GM12878 (cell line): ENCODE results near the gene TMPRSS6. TPM values are rescaled to one million over a fixed set of nuclear protein-coding genes. Genes with fewer than 3 reads are reported as not detected.

Experiments used
- ATAC-seq: fragments of 200-7000 bp; cut with Tn5 transposase; 3 replicates; pipeline ENCODE4 v1.9.1; 2020; ENCODE audit warnings: mild to moderate bottlenecking, moderate library complexity
- BruUV-seq: library from RNA; stranded (reverse); fragments of 400-500 nt; replicated peaks from 2 replicates; lab custom pipeline; 2021; lab: Mats Ljungman, UMichigan
- CTCF ChIA-PET: fragments of 300-600 bp; sonication (Branson Sonifier 250); formaldehyde crosslinking; extraction: SDS; loops from one replicate; lab custom pipeline; 2021; ENCODE audit warnings: inconsistent platforms; lab: Yijun Ruan, JAX
- POLR2A ChIA-PET: fragments of 350-600 bp; formaldehyde crosslinking; extraction: SDS; loops from one replicate; lab custom pipeline; 2021; ENCODE audit warnings: inconsistent platforms; lab: Charles Lee
- RAD21 ChIA-PET: fragments of 300-600 bp; sonication (Branson Sonifier 250); formaldehyde crosslinking; loops from one replicate; lab custom pipeline; 2023; ENCODE audit warnings: antibody characterized with exemption; ENCODE audit not compliant: unreplicated experiment; lab: Charles Lee
- SMC1A ChIA-PET: fragments of 300-600 bp; sonication (Branson Sonifier 250); formaldehyde crosslinking; loops from one replicate; lab custom pipeline; 2023; ENCODE audit not compliant: unreplicated experiment, uncharacterized antibody; lab: Charles Lee
- DNase-seq: peaks from one replicate; pipeline ENCODE4 v3.0.0-alpha.2; 2011; ENCODE audit warnings: low read depth, low spot score
- FAIRE-seq: peaks from 3 replicates; lab custom pipeline; 2011; peaks lifted over from hg19 to GRCh38; lab: Jason Lieb, UNC
- H2AFZ ChIP-seq: 2 replicates; pipeline ENCODE4 v1.6.0; 2011; ENCODE audit warnings: low read depth, low read length, control low read depth; ENCODE audit not compliant: control insufficient read depth
- H3K27ac ChIP-seq: 2 replicates; pipeline ENCODE4 v1.5.1; 2011; ENCODE audit warnings: control low read depth; ENCODE audit not compliant: control insufficient read depth, insufficient read depth
- H3K27me3 ChIP-seq, 2 experiments: replicated peaks in 1 of 2; 2 replicates each; pipeline versions ENCODE4 v1.6.0 to v1.6.1; 2011; ENCODE audit warnings: low read length in 1 of 2; ENCODE audit not compliant: control insufficient read depth in 2 of 2, insufficient read depth in 2 of 2
- H3K36me3 ChIP-seq, 2 experiments: 2 replicates each; pipeline ENCODE4 v1.5.1; 2011; ENCODE audit warnings: low read length in 1 of 2; ENCODE audit not compliant: control insufficient read depth in 2 of 2, insufficient read depth in 2 of 2
- H3K4me1 ChIP-seq: 2 replicates; pipeline ENCODE4 v1.6.1; 2011; ENCODE audit warnings: mild to moderate bottlenecking, low read length, moderate library complexity, mixed read lengths; ENCODE audit not compliant: control insufficient read depth, insufficient read depth
- H3K4me2 ChIP-seq: 2 replicates; pipeline ENCODE4 v1.6.0; 2011; ENCODE audit warnings: control low read depth; ENCODE audit not compliant: control insufficient read depth, insufficient read depth
- H3K4me3 ChIP-seq: fragments of 200-600 bp; sonication (generic); 2 replicates; pipeline ENCODE4 v1.5.1; 2016
- H3K79me2 ChIP-seq: 2 replicates; pipeline ENCODE4 v1.6.0; 2011; ENCODE audit warnings: low read length; ENCODE audit not compliant: control insufficient read depth, insufficient read depth
- H3K9ac ChIP-seq: 2 replicates; pipeline ENCODE4 v1.8.0; 2011; ENCODE audit warnings: low read length, control low read depth, mixed read lengths; ENCODE audit not compliant: control insufficient read depth, insufficient read depth
- H3K9me3 ChIP-seq: replicated peaks from 3 replicates; pipeline ENCODE4 v1.5.1; 2011; ENCODE audit warnings: mild to moderate bottlenecking, low read length; ENCODE audit not compliant: control insufficient read depth, insufficient read depth
- H4K20me1 ChIP-seq: 2 replicates; pipeline ENCODE4 v1.6.0; 2011; ENCODE audit not compliant: control insufficient read depth, insufficient read depth
- CBX5 ChIP-seq: sonication (generic); IDR thresholded peaks from 2 replicates; pipeline ENCODE4 v1.6.1; 2016; ENCODE audit warnings: low read depth, moderate library complexity, mild to moderate bottlenecking, inconsistent platforms
- CHD1 ChIP-seq: IDR thresholded peaks from 2 replicates; pipeline ENCODE4 v1.6.1; 2012; ENCODE audit warnings: low read depth, low read length, improper control_type of control experiment
- CREM ChIP-seq: IDR thresholded peaks from 2 replicates; pipeline ENCODE4 v1.6.1; 2014; ENCODE audit warnings: antibody characterized with exemption, low read depth
- CTCF ChIP-seq, 3 experiments: IDR thresholded peaks in 2 of 3; conservative IDR thresholded peaks in 1 of 3; 2 replicates each; pipeline ENCODE4 v1.5.1; 2011; ENCODE audit warnings: low read depth in 3 of 3, low read length in 3 of 3, mild to moderate bottlenecking in 3 of 3, control low read depth in 2 of 3, moderate library complexity in 2 of 3, inconsistent platforms in 1 of 3, mixed read lengths in 1 of 3; ENCODE audit not compliant: control insufficient read depth in 2 of 3, insufficient read depth in 1 of 3; ENCODE audit errors: extremely low read depth in 1 of 3
- E2F8 ChIP-seq: fragments of 450-650 bp; IDR thresholded peaks from 2 replicates; pipeline ENCODE4 v1.6.1; 2018; ENCODE audit warnings: mild to moderate bottlenecking, low read depth, moderate library complexity; ENCODE audit not compliant: partially characterized antibody
- ELK1 ChIP-seq: IDR thresholded peaks from 2 replicates; pipeline ENCODE4 v1.6.1; 2012; ENCODE audit warnings: low read depth, low read length, improper control_type of control experiment
- FOXM1 ChIP-seq: IDR thresholded peaks from 2 replicates; pipeline ENCODE4 v1.6.1; 2012; ENCODE audit warnings: low read depth, mild to moderate bottlenecking, inconsistent platforms, low read length, moderate library complexity
- GABPA ChIP-seq: IDR thresholded peaks from 2 replicates; pipeline ENCODE4 v1.6.1; 2014; ENCODE audit warnings: antibody characterized with exemption, low read depth, mild to moderate bottlenecking, inconsistent platforms
- IKZF1 ChIP-seq: fragments of 450-650 bp; conservative IDR thresholded peaks from 2 replicates; pipeline ENCODE4 v1.6.1; 2017; ENCODE audit warnings: antibody characterized with exemption, mild to moderate bottlenecking
- IRF4 ChIP-seq: IDR thresholded peaks from 2 replicates; pipeline ENCODE4 v1.6.1; 2011; ENCODE audit warnings: low read depth, low read length
- MEF2A ChIP-seq: IDR thresholded peaks from 2 replicates; pipeline ENCODE4 v1.6.1; 2011; ENCODE audit warnings: low read depth, mild to moderate bottlenecking, low read length, moderate library complexity; ENCODE audit not compliant: insufficient read depth
- NFIC ChIP-seq: IDR thresholded peaks from 2 replicates; pipeline ENCODE4 v1.6.1; 2012; ENCODE audit warnings: low read depth, mild to moderate bottlenecking, inconsistent platforms, low read length, moderate library complexity
- REST ChIP-seq: IDR thresholded peaks from 2 replicates; pipeline ENCODE4 v1.6.1; 2012; ENCODE audit warnings: mild to moderate bottlenecking, low read depth, low read length
- SRF ChIP-seq, 2 experiments: IDR thresholded peaks; 2 replicates each; pipeline ENCODE4 v1.6.1; 2011; ENCODE audit warnings: low read depth in 2 of 2, low read length in 2 of 2, mild to moderate bottlenecking in 1 of 2, moderate library complexity in 1 of 2
- YY1 ChIP-seq: IDR thresholded peaks from 2 replicates; pipeline ENCODE4 v1.6.1; 2011; ENCODE audit warnings: low read depth, mild to moderate bottlenecking, low read length
- ZNF217 ChIP-seq: fragments of 450-650 bp; IDR thresholded peaks from 2 replicates; pipeline ENCODE4 v1.6.1; 2017; ENCODE audit warnings: antibody characterized with exemption, mild to moderate bottlenecking
- WGBS: methylation state at CpG from one replicate; pipeline ENCODE4 v1.1.6; 2016; ENCODE audit warnings: low lambda C conversion rate; ENCODE audit not compliant: insufficient replicate concordance, insufficient coverage; ENCODE audit errors: missing lambda C conversion rate; 5-methylcytosine and 5-hydroxymethylcytosine counted together
- in situ Hi-C: fragments of 300-500 bp; cut with MboI; formaldehyde crosslinking; loops from 9 replicates; pipeline ENCODE4 v1.14.3; 2018; ENCODE audit warnings: mixed read lengths
- intact Hi-C: fragments of 100-400 bp; cut with micrococcal nuclease; formaldehyde crosslinking; loops from one replicate; pipeline ENCODE4 v1.14.2; 2022; ENCODE audit not compliant: unreplicated experiment
- polyA plus RNA-seq, 11 experiments: library from polyadenylated mRNA; depleted of rRNA in 4 of 11; unstranded in 6 of 11; stranded (reverse) in 5 of 11; fragments of >200 nt; fragmentation: Nextera tagmentation in 4 of 11; fragmentation: Illumina TruSeq in 1 of 11; extraction: Ambion mirVana in 4 of 11; extraction: Trizol in 1 of 11; gene quantifications; 1 replicate in 1 of 11; 2 replicates in 10 of 11; pipeline versions ENCODE4 v1.2.1 to v1.2.3, GENCODE V29; 2011 to 2016; ENCODE audit warnings: inconsistent platforms in 2 of 11, missing spikeins in 2 of 11, low read depth in 1 of 11
- total RNA-seq, 4 experiments: library from RNA; depleted of rRNA in 3 of 4; stranded (reverse); fragments of >200 nt in 3 of 4; fragmentation: Illumina TruSeq in 1 of 4; extraction: Trizol in 1 of 4; gene quantifications; 2 replicates each; pipeline versions ENCODE4 v1.2.1 to v1.2.3, GENCODE V29; 2013 to 2021

The TMPRSS6 gene
- total and polyA plus RNA-seq, 10 of the 15 experiments (the other 5 are each of a cell fraction or from before 2014, with no cell fraction given), result 0.06 to 0.69 (median 0.19) TPM; not detected in 6

- in situ Hi-C loops, result no loop called here
- BruUV-seq, result no TSS peak
- Histone ChIP-seq H3K4me1 (peaks cover 10% of the 10 kb centered on the region), H3K79me2 (no peaks in the 10 kb centered on the region), H4K20me1 (no peaks in the 10 kb centered on the region), H2AFZ (no peak overlapping the region), H3K36me3 (no peaks in the 10 kb centered on the region), H3K27me3 (no peaks in the 10 kb centered on the region; a peak in 1 of 4 replicates), H3K9ac (no peak overlapping the region), H3K4me3 (no peak overlapping the region), H3K27ac (no peak overlapping the region), H3K4me2 (no peak overlapping the region), H3K9me3 (no peaks in the 10 kb centered on the region)
- no peak for ATAC-seq
- intact Hi-C loops, result no loop called here
- WGBS, result 55% methylated on average over 9 of the region's 12 CpGs
- FAIRE-seq, result no peak
- ChIA-PET RAD21 (interaction anchor here (0.9 kb wide), 1 partner anchor 110 kb away, joined by 3 read pairs; no protein-coding TSS in a partner anchor), CTCF (interaction anchor here (1.2 to 1.8 kb wide), 4 partner anchors 10 to 110 kb away, joined by 3 to 6 read pairs (median 4); no protein-coding TSS in a partner anchor), POLR2A (interaction anchor here (1.5 kb wide), 1 partner anchor 10 kb away, joined by 3 read pairs; no protein-coding TSS in a partner anchor), SMC1A (interaction anchor here (1.2 to 1.3 kb wide), 2 partner anchors 10 to 11 kb away, joined by 3 to 4 read pairs; no protein-coding TSS in a partner anchor)
- no peak for DNase-seq
- TF ChIP-seq GABPA (no peak), REST (no peak), CREM (no peak), CBX5 (no peak), IKZF1 (no peak), IRF4 (no peak), SRF (IDR thresholded peaks at IDR 0.05; ENCODE audit: low read depth in 2 of 2, low read length in 2 of 2) (no peak), E2F8 (no peak), CTCF (IDR thresholded peaks at IDR 0.05 in 2 of 3, conservative IDR thresholded peaks at IDR 0.05 in 1 of 3; ENCODE audit: control insufficient read depth in 2 of 3, extremely low read depth in 1 of 3, insufficient read depth in 1 of 3, low read depth in 3 of 3, low read length in 3 of 3) (no peak), ELK1 (no peak), NFIC (no peak), FOXM1 (no peak), YY1 (no peak), MEF2A (no peak), ZNF217 (no peak), CHD1 (no peak)
Measured at GRCh38 chr22:37089434-37089833, 20.1 kb downstream of the TMPRSS6 start.
